Panc1 (cell line): ENCODE results near the gene EIF4E1B. TPM values are rescaled to one million over a fixed set of nuclear protein-coding genes. Genes with fewer than 3 reads are reported as not detected.

Source experiments
- ATAC-seq: fragments of 200-7000 bp; cut with Tn5 transposase; 2 replicates; pipeline ENCODE4 v1.9.1; 2020; ENCODE audit warnings: mild to moderate bottlenecking, moderate library complexity
- BruUV-seq: library from RNA; stranded (reverse); fragments of 400-500 nt; replicated peaks from 2 replicates; lab custom pipeline; 2021; lab: Mats Ljungman, UMichigan
- CTCF ChIA-PET: fragments of 300-600 bp; sonication (Branson Sonifier 250); formaldehyde crosslinking; loops from one replicate; lab custom pipeline; 2022; ENCODE audit warnings: antibody characterized with exemption; lab: Charles Lee
- POLR2A ChIA-PET: fragments of 300-600 bp; sonication (Branson Sonifier 250); formaldehyde crosslinking; loops from one replicate; lab custom pipeline; 2022; ENCODE audit warnings: antibody characterized with exemption; lab: Charles Lee
- DNase-seq: peaks from one replicate; pipeline ENCODE4 v3.0.0-alpha.2; 2010; ENCODE audit warnings: low read depth, low spot score
- H3K27ac ChIP-seq: 2 replicates; pipeline ENCODE4 v1.5.1; 2011; ENCODE audit warnings: mild to moderate bottlenecking, low read length, inconsistent platforms
- H3K27me3 ChIP-seq: fragments of 200-500 bp; sonication (Bioruptor generic); 2 replicates; pipeline ENCODE4 v1.6.0; 2014; ENCODE audit warnings: low read length, inconsistent platforms; ENCODE audit not compliant: control insufficient read depth, insufficient read depth
- H3K36me3 ChIP-seq: fragments of 200-500 bp; sonication (Bioruptor generic); 2 replicates; pipeline ENCODE4 v1.5.1; 2014; ENCODE audit warnings: inconsistent platforms, mild to moderate bottlenecking, low read length, moderate library complexity; ENCODE audit not compliant: control insufficient read depth, insufficient read depth
- H3K4me1 ChIP-seq: 2 replicates; pipeline ENCODE4 v1.5.1; 2011; ENCODE audit warnings: inconsistent platforms, mild to moderate bottlenecking, low read length, moderate library complexity; ENCODE audit not compliant: control insufficient read depth, insufficient read depth
- H3K4me3 ChIP-seq, 2 experiments: 2 replicates each; pipeline ENCODE4 v1.5.1; 2011 to 2012; ENCODE audit warnings: low read depth in 2 of 2, low read length in 2 of 2, mild to moderate bottlenecking in 2 of 2, inconsistent platforms in 1 of 2, moderate library complexity in 1 of 2
- H3K9me3 ChIP-seq: fragments of 200-500 bp; sonication (Bioruptor generic); 2 replicates; pipeline ENCODE4 v1.5.1; 2014; ENCODE audit warnings: low read depth, mild to moderate bottlenecking, inconsistent platforms, low read length, moderate library complexity; ENCODE audit not compliant: control insufficient read depth, insufficient read depth
- POLR2AphosphoS5 ChIP-seq: IDR thresholded peaks from 2 replicates; pipeline ENCODE4 v1.6.1; 2012; ENCODE audit warnings: mild to moderate bottlenecking, low read depth, low read length, moderate library complexity
- SIN3A ChIP-seq: IDR thresholded peaks from 2 replicates; pipeline ENCODE4 v1.6.1; 2012; ENCODE audit warnings: low read depth, mild to moderate bottlenecking, low read length, moderate library complexity, borderline replicate concordance; ENCODE audit not compliant: insufficient read depth
- TCF7L2 ChIP-seq: IDR thresholded peaks from 2 replicates; pipeline ENCODE4 v1.6.1; 2011; ENCODE audit warnings: mild to moderate bottlenecking, low read depth, low read length, inconsistent platforms
- in situ Hi-C: cut with HindIII; loops from 2 replicates; pipeline ENCODE4 v1.10.0; 2016; ENCODE audit warnings: low sequenced_read_pairs, low pct_unique_long_range_greater_than_20kb
- intact Hi-C: fragments of 100-400 bp; cut with micrococcal nuclease; formaldehyde crosslinking; loops from one replicate; pipeline ENCODE4 v1.10.0; 2022; ENCODE audit not compliant: unreplicated experiment
- total RNA-seq: library from RNA; stranded (reverse); gene quantifications from one replicate; pipeline ENCODE4 v1.2.1, GENCODE V29; 2021; ENCODE audit not compliant: unreplicated experiment
- TF ChIP-seq, protein P1 (sequence below): fragments of 450-650 bp; IDR thresholded peaks from 2 replicates; pipeline ENCODE4 v1.5.1; 2017; ENCODE audit warnings: mild to moderate bottlenecking
- TF ChIP-seq, protein P2 (sequence below), 2 experiments: IDR thresholded peaks; 2 replicates each; pipeline ENCODE4 v1.6.1; 2011 to 2012; ENCODE audit warnings: low read depth in 2 of 2, control low read depth in 1 of 2, low read length in 1 of 2, mild to moderate bottlenecking in 1 of 2, moderate library complexity in 1 of 2; ENCODE audit not compliant: insufficient read depth in 1 of 2

EIF4E1B gene
- total RNA-seq, 1 experiment from 2014 or later = not detected

DNA sequence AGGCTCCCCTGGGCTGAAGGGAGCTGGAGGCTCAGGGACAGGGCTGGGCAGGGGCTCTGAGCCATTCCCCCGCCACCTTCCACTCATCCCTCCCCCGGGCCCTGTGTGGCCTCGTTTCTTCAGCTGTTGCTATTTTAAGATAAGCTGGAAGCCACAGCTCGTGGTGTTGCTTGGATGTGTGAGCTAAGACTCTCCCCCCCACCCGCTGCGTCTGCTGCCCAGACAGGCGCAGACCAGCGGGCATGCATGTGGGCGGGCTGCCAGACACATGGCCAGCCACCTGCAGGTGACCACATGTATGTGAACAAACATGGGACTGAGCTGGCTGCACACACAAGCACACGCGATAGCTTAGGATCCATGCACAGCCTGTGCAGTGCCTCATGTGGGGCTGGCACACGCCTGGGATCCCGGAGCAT, 8.8 kb upstream of the EIF4E1B start:
- BruUV-seq = no TSS peak
- intact Hi-C loops = no loop called here
- H3K27ac ChIP-seq = no peak overlapping the region
- ATAC-seq (no peak), DNase-seq (no peak)
- H3K4me1 ChIP-seq = peaks cover 5% of the 10 kb centered on the region; the same call in 1 of the 2 replicates
- CTCF ChIA-PET = interaction anchor here (1.2 kb wide), 1 partner anchor 39 kb away, joined by 3 read pairs; no protein-coding TSS in a partner anchor
- POLR2A ChIA-PET = interaction anchor here (1.1 kb wide), 1 partner anchor 8 kb away, joined by 3 read pairs; the partner anchor contains the start of genes EIF4E1B and SNCB
- in situ Hi-C loops = no loop called here
- TF ChIP-seq POLR2AphosphoS5 = no peak
- TF ChIP-seq, protein P1, sequence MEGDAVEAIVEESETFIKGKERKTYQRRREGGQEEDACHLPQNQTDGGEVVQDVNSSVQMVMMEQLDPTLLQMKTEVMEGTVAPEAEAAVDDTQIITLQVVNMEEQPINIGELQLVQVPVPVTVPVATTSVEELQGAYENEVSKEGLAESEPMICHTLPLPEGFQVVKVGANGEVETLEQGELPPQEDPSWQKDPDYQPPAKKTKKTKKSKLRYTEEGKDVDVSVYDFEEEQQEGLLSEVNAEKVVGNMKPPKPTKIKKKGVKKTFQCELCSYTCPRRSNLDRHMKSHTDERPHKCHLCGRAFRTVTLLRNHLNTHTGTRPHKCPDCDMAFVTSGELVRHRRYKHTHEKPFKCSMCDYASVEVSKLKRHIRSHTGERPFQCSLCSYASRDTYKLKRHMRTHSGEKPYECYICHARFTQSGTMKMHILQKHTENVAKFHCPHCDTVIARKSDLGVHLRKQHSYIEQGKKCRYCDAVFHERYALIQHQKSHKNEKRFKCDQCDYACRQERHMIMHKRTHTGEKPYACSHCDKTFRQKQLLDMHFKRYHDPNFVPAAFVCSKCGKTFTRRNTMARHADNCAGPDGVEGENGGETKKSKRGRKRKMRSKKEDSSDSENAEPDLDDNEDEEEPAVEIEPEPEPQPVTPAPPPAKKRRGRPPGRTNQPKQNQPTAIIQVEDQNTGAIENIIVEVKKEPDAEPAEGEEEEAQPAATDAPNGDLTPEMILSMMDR = no peak
- TF ChIP-seq, protein P2, sequence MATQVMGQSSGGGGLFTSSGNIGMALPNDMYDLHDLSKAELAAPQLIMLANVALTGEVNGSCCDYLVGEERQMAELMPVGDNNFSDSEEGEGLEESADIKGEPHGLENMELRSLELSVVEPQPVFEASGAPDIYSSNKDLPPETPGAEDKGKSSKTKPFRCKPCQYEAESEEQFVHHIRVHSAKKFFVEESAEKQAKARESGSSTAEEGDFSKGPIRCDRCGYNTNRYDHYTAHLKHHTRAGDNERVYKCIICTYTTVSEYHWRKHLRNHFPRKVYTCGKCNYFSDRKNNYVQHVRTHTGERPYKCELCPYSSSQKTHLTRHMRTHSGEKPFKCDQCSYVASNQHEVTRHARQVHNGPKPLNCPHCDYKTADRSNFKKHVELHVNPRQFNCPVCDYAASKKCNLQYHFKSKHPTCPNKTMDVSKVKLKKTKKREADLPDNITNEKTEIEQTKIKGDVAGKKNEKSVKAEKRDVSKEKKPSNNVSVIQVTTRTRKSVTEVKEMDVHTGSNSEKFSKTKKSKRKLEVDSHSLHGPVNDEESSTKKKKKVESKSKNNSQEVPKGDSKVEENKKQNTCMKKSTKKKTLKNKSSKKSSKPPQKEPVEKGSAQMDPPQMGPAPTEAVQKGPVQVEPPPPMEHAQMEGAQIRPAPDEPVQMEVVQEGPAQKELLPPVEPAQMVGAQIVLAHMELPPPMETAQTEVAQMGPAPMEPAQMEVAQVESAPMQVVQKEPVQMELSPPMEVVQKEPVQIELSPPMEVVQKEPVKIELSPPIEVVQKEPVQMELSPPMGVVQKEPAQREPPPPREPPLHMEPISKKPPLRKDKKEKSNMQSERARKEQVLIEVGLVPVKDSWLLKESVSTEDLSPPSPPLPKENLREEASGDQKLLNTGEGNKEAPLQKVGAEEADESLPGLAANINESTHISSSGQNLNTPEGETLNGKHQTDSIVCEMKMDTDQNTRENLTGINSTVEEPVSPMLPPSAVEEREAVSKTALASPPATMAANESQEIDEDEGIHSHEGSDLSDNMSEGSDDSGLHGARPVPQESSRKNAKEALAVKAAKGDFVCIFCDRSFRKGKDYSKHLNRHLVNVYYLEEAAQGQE (IDR thresholded peaks at IDR 0.05; ENCODE audit: insufficient read depth in 1 of 2, low read depth in 2 of 2, low read length in 1 of 2) = no peak
- no peak for TF ChIP-seq SIN3A
- no peak for TF ChIP-seq TCF7L2
- no peaks in the 10 kb centered on the region for H3K36me3 ChIP-seq
- H3K27me3 ChIP-seq = no peaks in the 10 kb centered on the region
- H3K9me3 ChIP-seq = no peaks in the 10 kb centered on the region
- no peak overlapping the region for H3K4me3 ChIP-seq

DNA sequence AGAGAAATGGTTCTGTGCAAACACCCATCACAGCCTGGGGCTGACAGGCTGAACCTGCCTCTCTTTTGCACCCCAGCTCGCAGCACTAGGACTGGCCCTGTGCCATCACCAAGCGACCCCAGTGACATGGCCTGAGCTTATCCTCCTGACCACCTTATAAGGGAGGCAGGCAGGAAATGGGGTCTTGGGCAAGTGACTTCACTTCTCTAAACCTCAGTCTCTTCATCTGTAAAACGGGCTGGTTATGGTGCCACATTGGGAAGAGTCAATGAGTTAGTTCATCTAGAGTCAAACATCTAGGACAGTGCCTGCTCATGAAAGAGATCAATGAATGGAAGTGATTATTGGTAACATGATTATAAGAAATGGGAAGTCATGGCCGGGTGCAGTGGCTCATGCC, 6.3 kb upstream of the EIF4E1B start:
- Histone ChIP-seq H3K27me3 (no peaks in the 10 kb centered on the region), H3K36me3 (no peaks in the 10 kb centered on the region), H3K4me3 (no peak overlapping the region), H3K4me1 (peaks cover 5% of the 10 kb centered on the region; the same call in 1 of the 2 replicates), H3K9me3 (no peaks in the 10 kb centered on the region), H3K27ac (no peak overlapping the region)
- BruUV-seq = no TSS peak
- intact Hi-C loops = no loop called here
- ChIA-PET POLR2A (no interaction called here), CTCF (no interaction called here)
- no peak for DNase-seq
- TF ChIP-seq, protein P2 (IDR thresholded peaks at IDR 0.05; ENCODE audit: insufficient read depth in 1 of 2, low read depth in 2 of 2, low read length in 1 of 2) = no peak
- TF ChIP-seq POLR2AphosphoS5 (no peak), TCF7L2 (no peak), SIN3A (no peak)
- TF ChIP-seq, protein P1 = no peak
- in situ Hi-C loops = no loop called here
- no peak for ATAC-seq
